HFF-Myc (cell line): ENCODE data around the gene NDUFS8.

Experiments
- DNase-seq: peaks from one replicate; pipeline ENCODE4 v3.0.0-alpha.2; 2011; ENCODE audit warnings: low read depth; ENCODE audit errors: extremely low read depth
- H3K4me3 ChIP-seq: replicated peaks from 2 replicates; pipeline ENCODE4 v1.5.1; 2011; ENCODE audit warnings: low read depth, mild to moderate bottlenecking, control low read depth, low read length
- CTCF ChIP-seq: IDR thresholded peaks from 2 replicates; pipeline ENCODE4 v1.5.1; 2012; ENCODE audit warnings: mild to moderate bottlenecking, low read depth, low read length, control low read depth; ENCODE audit errors: missing control alignments

NDUFS8 gene

GRCh38 chr11:67996051-67996450 lies 34.4 kb upstream of the NDUFS8 start:
- no peak overlapping the region for H3K4me3 ChIP-seq
- no peak for TF ChIP-seq CTCF
- DNase-seq = no peak

GRCh38 chr11:67996622-67997474 lies 33.6 kb upstream of the NDUFS8 start:
- H3K4me3 ChIP-seq = no peak overlapping the region
- no peak for TF ChIP-seq CTCF
- no peak for DNase-seq

GRCh38 chr11:67997475-67997921 lies 33.0 kb upstream of the NDUFS8 start:
- no peak for DNase-seq
- no peak overlapping the region for H3K4me3 ChIP-seq
- no peak for TF ChIP-seq CTCF

GRCh38 chr11:67998150-67999045 lies 32.1 kb upstream of the NDUFS8 start:
- no peak overlapping the region for H3K4me3 ChIP-seq
- no peak for TF ChIP-seq CTCF
- DNase-seq = no peak

- no peak for DNase-seq
- no peak overlapping the region for H3K4me3 ChIP-seq
- no peak for TF ChIP-seq CTCF
Measured at GRCh38 chr11:67999201-67999629, 31.3 kb upstream of the NDUFS8 start.

GRCh38 chr11:67999704-68000103 lies 30.8 kb upstream of the NDUFS8 start:
- no peak for TF ChIP-seq CTCF
- DNase-seq = no peak
- H3K4me3 ChIP-seq = no peak overlapping the region
